AG10803 (cell line): Measurements from ENCODE around the gene STK39.

Experiments used
- DNase-seq: peaks from one replicate; pipeline ENCODE4 v3.0.0; 2010; ENCODE audit warnings: low read depth
- H3K4me3 ChIP-seq: 2 replicates; pipeline ENCODE4 v1.5.1; 2011; ENCODE audit warnings: mild to moderate bottlenecking, low read length, control low read depth
- CTCF ChIP-seq: conservative IDR thresholded peaks from 2 replicates; pipeline ENCODE4 v1.5.1; 2011; ENCODE audit warnings: mild to moderate bottlenecking, low read length, control low read depth, inconsistent platforms

The STK39 gene

GRCh38 chr2:167946441-167946841 is 301.0 kb downstream of the STK39 start:
- no peak for DNase-seq
- no peak for TF ChIP-seq CTCF
- H3K4me3 ChIP-seq, result no peak overlapping the region

- H3K4me3 ChIP-seq, result no peak overlapping the region
- DNase-seq, result no peak
- TF ChIP-seq CTCF, result no peak
Observed at GRCh38 chr2:167945660-167946368, 301.6 kb downstream of the STK39 start.

GRCh38 chr2:167944825-167945659 is 302.4 kb downstream of the STK39 start:
- TF ChIP-seq CTCF, result no peak
- no peak for DNase-seq
- no peak overlapping the region for H3K4me3 ChIP-seq

- peak; percentile 12 for DNase-seq
- no peak overlapping the region for H3K4me3 ChIP-seq
- no peak for TF ChIP-seq CTCF
Observed at GRCh38 chr2:167943897-167944296, 303.5 kb downstream of the STK39 start.

- DNase-seq, result no peak
- no peak overlapping the region for H3K4me3 ChIP-seq
- TF ChIP-seq CTCF, result no peak
Observed at GRCh38 chr2:167943368-167943767, 304.0 kb downstream of the STK39 start.

- no peak overlapping the region for H3K4me3 ChIP-seq
- no peak for TF ChIP-seq CTCF
- DNase-seq, result no peak
Observed at GRCh38 chr2:167942366-167943081, 304.9 kb downstream of the STK39 start.
